Esophagus (tissue), 2 donors: Measurements from ENCODE around the gene ZBED5. TPM values are rescaled to one million over a fixed set of nuclear protein-coding genes. Genes with fewer than 3 reads are reported as not detected.
A peak's percentile ranks its signal among the peaks of the same experiment; 100 is the strongest.
"Not testable (repeated sequence)": the region's sequence is repeated elsewhere in the genome, so short reads cannot be mapped to it uniquely, and the experiment has no call there.

Experiments used
- H3K27ac ChIP-seq, 2 donors: one replicate each; pipeline ENCODE4 v1.5.1; 2013; ENCODE audit warnings: low read depth in 2 of 2, mild to moderate bottlenecking in 2 of 2, inconsistent platforms in 1 of 2, low read length in 1 of 2, moderate library complexity in 1 of 2
- H3K27me3 ChIP-seq, 2 donors: one replicate each; pipeline ENCODE4 v1.6.1; 2013; ENCODE audit warnings: low read length in 2 of 2, control low read depth in 1 of 2, mild to moderate bottlenecking in 1 of 2; ENCODE audit not compliant: insufficient read depth in 2 of 2, control insufficient read depth in 1 of 2
- H3K36me3 ChIP-seq, 2 donors: one replicate each; pipeline ENCODE4 v1.6.1; 2013; ENCODE audit warnings: low read length in 1 of 2; ENCODE audit not compliant: control insufficient read depth in 2 of 2, insufficient read depth in 2 of 2
- H3K4me1 ChIP-seq, 2 donors: one replicate each; pipeline ENCODE4 v1.6.1; 2013; ENCODE audit warnings: low read length in 1 of 2; ENCODE audit not compliant: control insufficient read depth in 2 of 2, insufficient read depth in 2 of 2
- H3K4me3 ChIP-seq, 2 donors: one replicate each; pipeline ENCODE4 v1.5.1; 2013; ENCODE audit warnings: low read length in 2 of 2, mild to moderate bottlenecking in 2 of 2, low read depth in 1 of 2, moderate library complexity in 1 of 2
- H3K9me3 ChIP-seq, 2 donors: one replicate each; pipeline ENCODE4 v1.6.1; 2013; ENCODE audit warnings: mild to moderate bottlenecking in 2 of 2, low read depth in 1 of 2, low read length in 1 of 2, moderate library complexity in 1 of 2; ENCODE audit not compliant: control insufficient read depth in 2 of 2, insufficient read depth in 1 of 2
- WGBS, 2 donors: extraction: QIAGEN DNeasy Blood & Tissue Kit; methylation state at CpG; one replicate each; pipeline ENCODE4 v1.1.7; 2013; 5-methylcytosine and 5-hydroxymethylcytosine counted together
- polyA plus RNA-seq, 2 donors: library from polyadenylated mRNA; stranded (reverse); fragments of 200-250 nt; gene quantifications; one replicate each; pipeline ENCODE4 v1.2.3, GENCODE V29; 2013
- donor health status: healthy with polysubstance abuse.
- donor health status: Bipolar disorder and iron deficiency.

Gene ZBED5
- polyA plus RNA-seq, 2 donors: 16.1 to 30.4 TPM

- H3K27me3 ChIP-seq, H3K4me1 ChIP-seq, H3K36me3 ChIP-seq, H3K4me3 ChIP-seq, H3K27ac ChIP-seq, H3K9me3 ChIP-seq: not testable (repeated sequence)
- 69 to 74% methylated on average over 4 of the region's 4 CpGs for WGBS, 2 donors
Observed at GRCh38 chr11:10884292-10884691, 26.4 kb upstream of the ZBED5 start.

- H3K27me3 ChIP-seq: no peaks in the 10 kb centered on the region
- no peaks in the 10 kb centered on the region for H3K36me3 ChIP-seq
- H3K4me3 ChIP-seq: no peak overlapping the region
- no peak overlapping the region for H3K27ac ChIP-seq
- 60 to 65% methylated on average over 3 of the region's 3 CpGs for WGBS, 2 donors
- peaks cover 0 to 2% of the 10 kb centered on the region in 2 donors for H3K4me1 ChIP-seq
- no peaks in the 10 kb centered on the region for H3K9me3 ChIP-seq
Observed at GRCh38 chr11:10881892-10882291, 24.0 kb upstream of the ZBED5 start.

GRCh38 chr11:10878408-10879214 is 20.8 kb upstream of the ZBED5 start:
- H3K4me3 ChIP-seq: no peak overlapping the region
- WGBS, 2 donors: 92 to 96% methylated on average over 7 of the region's 7 CpGs

GRCh38 chr11:10876158-10876557 is 18.3 kb upstream of the ZBED5 start:
- H3K9me3 ChIP-seq: no peaks in the 10 kb centered on the region
- no peaks in the 10 kb centered on the region for H3K36me3 ChIP-seq
- no peaks in the 10 kb centered on the region for H3K27me3 ChIP-seq
- H3K4me1 ChIP-seq: no peaks in the 10 kb centered on the region
- no peak overlapping the region for H3K4me3 ChIP-seq
- no peak overlapping the region for H3K27ac ChIP-seq

More at GRCh38 chr11:10878408-10879214, 20.8 kb upstream of the ZBED5 start:
- peaks cover 0 to under 1% of the 10 kb centered on the region in 2 donors for H3K4me1 ChIP-seq
- no peaks in the 10 kb centered on the region for H3K27me3 ChIP-seq
- peak overlapping the region; percentile 10 to 55 for H3K27ac ChIP-seq
- H3K36me3 ChIP-seq: no peaks in the 10 kb centered on the region
- no peaks in the 10 kb centered on the region for H3K9me3 ChIP-seq

GRCh38 chr11:10875430-10876021 is 17.7 kb upstream of the ZBED5 start:
- Histone ChIP-seq H3K36me3 (no peaks in the 10 kb centered on the region), H3K4me1 (no peaks in the 10 kb centered on the region), H3K9me3 (no peaks in the 10 kb centered on the region), H3K27me3 (no peaks in the 10 kb centered on the region), H3K4me3 (no peak overlapping the region), H3K27ac (peak overlapping the region in 1 of 2 donors; percentile 46)
- 74 to 83% methylated on average over 2 of the region's 2 CpGs for WGBS, 2 donors

- H3K4me3 ChIP-seq: no peak overlapping the region
- H3K27me3 ChIP-seq: no peaks in the 10 kb centered on the region
- H3K36me3 ChIP-seq: no peaks in the 10 kb centered on the region
- no peak overlapping the region for H3K27ac ChIP-seq
- WGBS, 2 donors: 92% methylated on average over 2 of the region's 2 CpGs
- H3K4me1 ChIP-seq: no peaks in the 10 kb centered on the region
- H3K9me3 ChIP-seq: no peaks in the 10 kb centered on the region
Observed at GRCh38 chr11:10872097-10872496, 14.2 kb upstream of the ZBED5 start.

- 94 to 97% methylated on average over 3 of the region's 3 CpGs for WGBS, 2 donors
- Histone ChIP-seq H3K27ac (no peak overlapping the region), H3K4me1 (no peaks in the 10 kb centered on the region), H3K36me3 (no peaks in the 10 kb centered on the region), H3K9me3 (no peaks in the 10 kb centered on the region), H3K4me3 (no peak overlapping the region), H3K27me3 (no peaks in the 10 kb centered on the region)
Observed at GRCh38 chr11:10868352-10868751, 10.5 kb upstream of the ZBED5 start.

- no peak overlapping the region for H3K27ac ChIP-seq
Observed at GRCh38 chr11:10866893-10867331, 9.1 kb upstream of the ZBED5 start.

GRCh38 chr11:10865837-10866270 is 8.0 kb upstream of the ZBED5 start:
- Histone ChIP-seq H3K27me3 (no peaks in the 10 kb centered on the region), H3K4me1 (no peaks in the 10 kb centered on the region), H3K36me3 (no peaks in the 10 kb centered on the region), H3K4me3 (no peak overlapping the region), H3K9me3 (no peaks in the 10 kb centered on the region), H3K27ac (no peak overlapping the region)

More at GRCh38 chr11:10866893-10867331, 9.1 kb upstream of the ZBED5 start:
- WGBS, 2 donors: 70 to 84% methylated on average over 10 of the region's 10 CpGs
- H3K36me3 ChIP-seq: no peaks in the 10 kb centered on the region
- H3K4me3 ChIP-seq: no peak overlapping the region
- no peaks in the 10 kb centered on the region for H3K9me3 ChIP-seq
- H3K27me3 ChIP-seq: no peaks in the 10 kb centered on the region
- H3K4me1 ChIP-seq: no peaks in the 10 kb centered on the region

- H3K27me3 ChIP-seq: no peaks in the 10 kb centered on the region
- H3K27ac ChIP-seq: no peak overlapping the region
- H3K9me3 ChIP-seq: no peaks in the 10 kb centered on the region
- no peaks in the 10 kb centered on the region for H3K4me1 ChIP-seq
- no peaks in the 10 kb centered on the region for H3K36me3 ChIP-seq
- 33 to 41% methylated on average over 2 of the region's 2 CpGs for WGBS, 2 donors
- H3K4me3 ChIP-seq: no peak overlapping the region
Observed at GRCh38 chr11:10864688-10865087, 6.8 kb upstream of the ZBED5 start.
